Stimulated activated CD4-positive, alpha-beta T cell treated with anti-CD3 and anti-CD28 coated beads, Interleukin-1b, Interleukin-23, amount 100 ng/mL, for 24 hours (primary cell): ENCODE results near the gene GIMAP6.
"Not testable (repeated sequence)": the region's sequence is repeated elsewhere in the genome, so short reads cannot be mapped to it uniquely, and the experiment has no call there.

Experiments
- DNase-seq, 4 experiments: peaks; one replicate each; pipeline ENCODE4 v3.0.0-alpha.2; 2020; ENCODE audit warnings: low read depth in 4 of 4, low spot score in 1 of 4

The GIMAP6 gene

DNA sequence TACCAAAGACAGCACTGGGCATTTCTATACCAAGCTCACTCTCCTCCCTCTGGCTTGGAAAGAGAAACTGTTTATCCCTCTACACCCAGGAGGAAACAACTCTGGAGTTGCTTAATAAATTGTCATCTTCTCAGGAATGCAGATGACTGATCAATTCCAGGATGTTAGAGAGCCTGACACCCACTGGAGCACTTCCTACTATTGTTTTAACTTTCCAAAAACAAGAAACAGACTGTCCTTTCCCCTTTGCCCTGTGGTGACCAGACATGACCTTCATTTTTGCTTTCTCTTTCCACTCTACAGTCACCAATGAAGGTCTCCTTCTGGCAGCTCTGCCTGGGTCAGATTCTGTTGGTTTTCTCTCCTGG, 45.4 kb downstream of the GIMAP6 start:
- no peak for DNase-seq

DNA sequence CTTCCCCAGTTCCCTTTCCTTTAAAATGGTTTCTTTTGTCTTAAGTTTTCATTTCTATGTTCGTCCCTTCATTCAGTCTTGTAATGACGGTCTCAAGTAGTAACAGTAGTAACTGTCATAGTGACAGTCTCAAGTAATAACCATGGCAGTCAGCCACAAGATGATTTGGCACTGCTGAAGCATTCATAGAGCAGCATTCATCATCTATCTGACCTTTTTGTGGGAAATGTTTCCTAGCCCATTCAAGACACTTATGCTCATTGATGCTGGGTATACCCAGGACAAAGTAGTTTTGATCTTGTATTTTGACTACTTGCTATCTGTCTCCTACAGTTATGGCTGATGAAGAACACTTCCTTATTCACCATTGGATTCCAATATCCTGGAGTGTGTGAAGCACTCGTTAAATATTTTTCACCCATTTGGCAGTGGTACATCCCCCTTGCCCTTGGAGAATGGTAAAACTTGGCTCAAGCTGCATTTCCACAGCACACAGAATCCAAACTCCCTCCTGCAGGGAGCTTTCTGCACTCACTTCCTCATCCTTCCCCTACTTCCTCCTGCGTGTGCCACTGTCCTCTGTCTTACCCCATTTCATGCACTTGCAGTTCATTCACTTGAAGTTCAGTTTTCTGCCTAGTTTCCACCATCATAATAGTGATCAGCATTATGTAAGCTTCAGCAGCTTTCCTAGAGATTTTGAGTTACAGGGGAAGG, 46.0 kb downstream of the GIMAP6 start:
- no peak for DNase-seq

DNA sequence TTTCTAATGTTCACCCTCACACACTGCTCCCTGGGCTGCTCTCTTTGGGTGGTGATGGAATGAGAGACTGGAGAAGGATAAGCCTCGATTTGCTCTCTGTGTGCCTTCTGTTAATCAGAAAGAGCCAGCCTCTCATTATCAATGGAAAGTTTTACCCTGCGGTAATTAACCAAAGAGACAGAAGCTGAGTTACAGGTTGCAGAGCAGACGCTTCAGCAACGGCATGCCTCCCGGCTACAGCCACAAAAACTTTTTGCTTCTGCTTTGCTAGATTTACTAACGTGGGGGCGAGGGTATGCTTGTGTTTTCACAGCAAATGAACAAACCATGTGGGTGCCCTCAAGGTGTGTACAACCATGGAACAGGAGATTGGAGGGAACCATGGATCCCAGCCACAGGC, 47.0 kb downstream of the GIMAP6 start:
- DNase-seq: no peak

DNA sequence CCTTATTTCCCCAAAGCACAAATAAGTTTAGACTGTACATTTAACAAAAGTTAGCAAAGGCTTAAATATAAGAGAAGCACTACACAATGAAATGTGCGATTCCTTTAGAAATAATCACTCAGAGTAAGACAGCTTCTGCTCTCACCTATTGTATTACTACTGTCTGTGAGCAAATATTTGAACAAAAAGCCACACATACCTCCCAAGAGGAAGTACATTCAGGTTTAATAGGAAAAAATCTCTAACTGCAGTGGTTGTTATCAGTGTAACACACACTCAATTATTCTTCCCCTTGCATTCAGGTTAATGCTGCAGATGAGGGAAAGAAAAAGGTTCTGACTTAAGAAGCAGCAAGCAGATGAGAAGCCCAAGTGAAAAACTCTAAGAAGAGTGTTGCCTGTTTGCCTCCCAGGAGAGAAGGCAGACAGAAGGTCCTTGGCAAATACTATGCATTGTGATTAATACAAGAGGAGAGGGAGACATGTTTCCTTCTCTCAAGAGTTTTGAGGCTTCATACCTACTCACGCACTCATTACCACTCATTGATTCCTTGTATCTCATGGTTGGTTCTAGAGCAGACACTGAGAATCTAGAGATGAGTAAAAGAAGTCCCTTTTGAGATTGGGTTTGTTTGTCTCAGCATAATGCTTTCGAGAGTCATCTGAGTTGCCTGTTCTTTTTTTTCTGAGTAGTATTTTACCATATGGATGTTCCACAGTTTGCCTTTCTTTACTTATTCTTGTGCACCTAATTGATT, 51.4 kb downstream of the GIMAP6 start:
- DNase-seq: no peak

DNA sequence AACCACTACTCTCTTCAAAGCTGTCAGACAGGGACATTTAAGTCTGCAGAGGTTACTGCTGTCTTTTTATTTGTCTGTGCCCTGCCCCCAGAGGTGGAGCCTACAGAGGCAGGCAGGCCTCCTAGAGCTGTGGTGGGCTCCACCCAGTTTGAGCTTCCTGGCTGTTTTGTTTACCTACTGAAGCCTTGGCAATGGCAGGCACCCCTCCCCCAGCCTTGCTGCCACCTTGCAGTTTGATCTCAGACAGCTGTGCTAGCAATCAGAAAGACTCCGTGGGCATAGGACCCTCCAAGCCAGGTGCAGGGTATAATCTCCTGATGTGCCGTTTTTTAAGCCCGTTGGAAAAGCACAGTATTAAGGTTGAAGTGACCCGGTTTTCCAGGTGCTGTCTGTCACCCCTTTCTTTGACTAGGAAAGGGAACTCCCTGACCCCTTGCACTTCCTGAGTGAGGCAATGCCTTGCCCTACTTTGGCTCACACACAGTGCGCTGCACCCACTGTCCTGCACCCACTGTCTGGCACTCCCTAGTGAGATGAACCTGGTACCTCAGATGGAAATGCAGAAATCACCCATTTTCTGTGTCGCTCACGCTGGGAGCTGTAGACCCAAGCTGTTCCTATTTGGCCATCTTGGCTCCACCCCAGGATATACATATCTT, 52.1 kb downstream of the GIMAP6 start:
- not testable (repeated sequence) for DNase-seq
